SJSA1 (cell line): ENCODE results near the gene IGSF21. TPM values are rescaled to one million over a fixed set of nuclear protein-coding genes. Genes with fewer than 3 reads are reported as not detected.

Experiments used
- DNase-seq, 2 experiments: peaks; one replicate each; pipeline ENCODE4 v3.0.0-alpha.2; 2015 to 2020; ENCODE audit warnings: low spot score in 2 of 2, low read depth in 1 of 2
- H3K27ac ChIP-seq: fragments of 250-450 bp; sonication (Bioruptor Pico); 2 replicates; pipeline ENCODE4 v1.5.1; 2020; ENCODE audit warnings: mild to moderate bottlenecking, moderate library complexity
- H3K27me3 ChIP-seq: fragments of 250-450 bp; sonication (Bioruptor Pico); replicated peaks from 2 replicates; pipeline ENCODE4 v1.5.1; 2020; ENCODE audit warnings: mild to moderate bottlenecking, moderate library complexity
- H3K36me3 ChIP-seq: fragments of 250-450 bp; sonication (Bioruptor Pico); 2 replicates; pipeline ENCODE4 v1.5.1; 2020; ENCODE audit warnings: mild to moderate bottlenecking
- H3K4me1 ChIP-seq: fragments of 250-450 bp; sonication (Bioruptor Pico); replicated peaks from 2 replicates; pipeline ENCODE4 v1.6.1; 2021; ENCODE audit warnings: mild to moderate bottlenecking
- H3K4me3 ChIP-seq: fragments of 250-450 bp; sonication (Bioruptor Pico); 2 replicates; pipeline ENCODE4 v1.5.1; 2020; ENCODE audit warnings: mild to moderate bottlenecking
- H3K9me3 ChIP-seq: fragments of 250-450 bp; sonication (Bioruptor Pico); replicated peaks from 2 replicates; pipeline ENCODE4 v1.5.1; 2020; ENCODE audit warnings: mild to moderate bottlenecking
- total RNA-seq: library from RNA; depleted of rRNA; stranded (reverse); fragments of >200 nt; shearing (Covaris generic); gene quantifications from 2 replicates; pipeline ENCODE4 v1.2.3, GENCODE V29; 2014

Gene IGSF21
- total RNA-seq, 1 experiment from 2014 or later = not detected

- H3K27ac ChIP-seq = no peak overlapping the region
- H3K27me3 ChIP-seq = 0 out of 2 replicates have a peak, but pooled peaks cover 12% of the 10 kb centered on the region
- DNase-seq = no peak
- no peaks in the 10 kb centered on the region for H3K4me1 ChIP-seq
- H3K9me3 ChIP-seq = no peaks in the 10 kb centered on the region
- H3K4me3 ChIP-seq = no peak overlapping the region
- H3K36me3 ChIP-seq = no peaks in the 10 kb centered on the region
These were observed 26.9 kb downstream of the IGSF21 start for GRCh38 chr1:18134324-18135046.

DNA sequence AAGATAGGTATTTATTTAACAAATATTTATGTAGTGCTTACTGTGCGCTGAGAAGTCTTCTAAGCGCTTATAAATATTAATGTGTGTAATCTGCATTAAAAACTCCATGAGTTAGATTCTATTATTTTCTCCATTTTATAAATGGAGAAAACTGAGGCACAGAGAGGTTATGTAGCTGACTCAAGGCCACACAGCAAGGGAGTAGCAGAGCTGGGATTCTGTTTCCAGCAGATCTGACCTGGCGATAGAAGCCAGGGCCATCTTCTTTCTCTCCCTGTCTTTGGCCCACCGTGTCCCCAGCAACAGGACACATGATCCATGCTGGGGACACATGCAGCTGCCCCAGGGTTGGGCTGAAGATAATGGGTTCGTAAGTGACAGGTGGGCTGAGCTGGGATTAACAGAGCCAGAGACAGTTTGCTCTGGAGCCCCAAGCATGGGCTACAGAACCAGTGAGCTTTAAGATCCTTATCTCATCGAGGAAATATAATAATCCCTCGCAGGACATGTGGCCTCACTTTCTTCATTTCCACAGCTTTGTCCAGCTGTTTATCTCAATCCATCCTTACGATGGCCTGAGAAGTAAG, 30.3 kb downstream of the IGSF21 start:
- no peak overlapping the region for H3K4me3 ChIP-seq
- no peak overlapping the region for H3K27ac ChIP-seq
- no peak for DNase-seq
- 0 out of 2 replicates have a peak, but pooled peaks cover 11% of the 10 kb centered on the region for H3K27me3 ChIP-seq
- H3K9me3 ChIP-seq = no peaks in the 10 kb centered on the region
- no peaks in the 10 kb centered on the region for H3K4me1 ChIP-seq
- no peaks in the 10 kb centered on the region for H3K36me3 ChIP-seq

DNA sequence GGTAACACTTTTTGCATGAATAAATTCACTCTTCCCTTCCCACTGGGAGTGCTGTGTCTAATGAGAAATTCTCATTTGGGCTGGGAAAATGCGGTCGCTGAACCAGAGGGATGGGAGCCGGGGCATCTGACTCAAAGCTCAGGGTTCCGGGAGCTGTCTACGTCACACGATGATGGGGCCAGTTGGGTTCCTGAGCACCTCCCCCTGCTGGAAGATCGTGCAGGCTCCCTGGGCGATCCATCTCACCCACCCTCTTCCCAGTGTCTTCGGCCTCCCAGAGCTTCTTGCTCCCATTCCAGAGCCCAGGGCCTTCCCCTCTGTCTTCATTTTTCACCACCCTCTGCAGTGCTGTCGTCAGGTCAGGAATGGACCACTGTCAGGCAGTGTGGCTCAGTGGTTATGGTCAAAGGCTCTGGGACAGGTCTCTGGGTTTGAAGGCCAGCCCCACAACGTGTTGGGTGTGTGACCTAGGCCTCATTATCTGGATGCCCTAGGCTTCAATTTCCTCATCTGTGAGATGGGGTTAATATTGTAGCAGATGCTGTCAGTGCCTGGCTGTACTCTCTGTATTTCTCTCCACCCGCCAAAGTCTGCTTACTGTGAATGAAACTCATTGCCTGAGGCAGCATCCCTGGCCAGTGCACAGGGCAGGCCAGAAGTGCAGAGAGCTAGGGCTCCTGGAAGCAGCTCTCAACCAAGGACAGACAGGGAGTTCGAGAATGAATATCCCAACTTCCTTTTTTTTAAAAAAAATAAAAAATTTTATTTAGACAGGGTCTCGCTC, 31.8 kb downstream of the IGSF21 start:
- no peak for DNase-seq
- 0 out of 2 replicates have a peak, but pooled peaks cover 3% of the 10 kb centered on the region for H3K27me3 ChIP-seq
- H3K9me3 ChIP-seq = no peaks in the 10 kb centered on the region
- H3K4me3 ChIP-seq = no peak overlapping the region
- no peaks in the 10 kb centered on the region for H3K36me3 ChIP-seq
- no peak overlapping the region for H3K27ac ChIP-seq
- no peaks in the 10 kb centered on the region for H3K4me1 ChIP-seq

- H3K27ac ChIP-seq = no peak overlapping the region
- no peaks in the 10 kb centered on the region for H3K4me1 ChIP-seq
- DNase-seq = no peak
- no peak overlapping the region for H3K4me3 ChIP-seq
- H3K36me3 ChIP-seq = no peaks in the 10 kb centered on the region
- 0 out of 2 replicates have a peak, but pooled peaks cover 3% of the 10 kb centered on the region for H3K27me3 ChIP-seq
- H3K9me3 ChIP-seq = no peaks in the 10 kb centered on the region
These were observed 32.8 kb downstream of the IGSF21 start for GRCh38 chr1:18140411-18140810.

DNA sequence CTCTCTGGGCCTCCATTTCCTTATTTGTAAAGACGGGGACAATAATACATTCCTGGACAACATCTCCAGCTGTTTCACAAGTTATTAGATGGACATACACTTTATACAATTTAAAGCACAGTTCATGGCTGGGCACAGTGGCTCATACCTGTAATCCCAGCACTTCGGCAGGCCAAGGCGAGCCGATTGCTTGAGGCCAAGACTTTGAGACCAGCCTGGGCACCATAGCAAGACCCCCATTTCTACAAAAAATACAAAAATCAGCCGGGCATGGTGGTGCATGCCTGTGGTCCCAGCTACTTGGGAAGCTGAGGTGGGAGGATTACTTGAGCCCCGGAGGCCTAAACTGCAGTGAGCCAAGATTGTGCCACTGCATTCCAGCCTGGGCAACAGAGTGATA, 34.1 kb downstream of the IGSF21 start:
- Histone ChIP-seq H3K4me3 (no peak overlapping the region), H3K27me3 (0 out of 2 replicates have a peak, but pooled peaks cover 3% of the 10 kb centered on the region), H3K9me3 (no peaks in the 10 kb centered on the region), H3K36me3 (no peaks in the 10 kb centered on the region), H3K4me1 (no peaks in the 10 kb centered on the region), H3K27ac (no peak overlapping the region)
- no peak for DNase-seq

DNA sequence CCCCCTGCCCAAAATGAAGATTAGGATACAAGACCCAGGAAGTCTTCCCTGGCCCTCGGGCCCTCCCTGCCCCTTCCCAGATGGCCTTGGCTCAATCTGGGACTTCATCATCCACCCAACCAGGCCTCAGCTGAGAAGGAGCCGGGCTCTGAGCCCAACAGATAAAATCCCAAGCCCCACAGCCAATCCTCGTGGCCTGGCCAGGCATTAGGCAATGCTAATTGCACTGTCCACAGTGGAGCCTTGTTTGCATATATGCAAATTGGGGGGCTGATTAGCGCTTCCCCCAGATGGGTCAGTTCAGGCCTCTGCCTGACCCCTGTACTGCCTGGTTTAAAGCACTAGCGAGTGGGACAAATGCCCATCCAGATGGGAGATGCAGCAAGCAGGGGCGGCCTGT, 34.9 kb downstream of the IGSF21 start:
- Histone ChIP-seq H3K4me1 (no peaks in the 10 kb centered on the region), H3K9me3 (no peaks in the 10 kb centered on the region), H3K36me3 (no peaks in the 10 kb centered on the region), H3K4me3 (no peak overlapping the region), H3K27me3 (peaks cover 3% of the 10 kb centered on the region; the same call in 1 of the 2 replicates), H3K27ac (no peak overlapping the region)
- no peak for DNase-seq

DNA sequence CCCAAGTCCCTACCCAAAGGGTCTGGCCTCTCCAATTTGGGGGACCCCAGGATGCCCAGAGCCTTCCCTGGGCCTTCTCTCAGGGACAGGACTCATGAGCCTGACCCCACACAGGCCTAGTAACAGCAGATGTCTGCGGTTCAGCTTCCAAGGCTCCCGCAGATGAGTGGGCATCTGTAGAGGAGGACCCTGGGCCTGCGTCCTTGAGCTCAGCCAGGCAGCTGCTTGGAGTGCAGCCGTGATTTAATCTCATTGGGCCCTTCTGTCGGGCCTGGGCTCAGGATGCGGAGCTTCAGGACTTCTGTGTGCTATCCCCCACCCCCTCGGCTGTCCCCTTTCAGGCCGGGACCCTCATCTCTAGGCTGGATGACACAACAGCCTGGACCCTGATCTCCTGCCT, 35.4 kb downstream of the IGSF21 start:
- H3K4me1 ChIP-seq = no peaks in the 10 kb centered on the region
- no peak overlapping the region for H3K4me3 ChIP-seq
- H3K9me3 ChIP-seq = no peaks in the 10 kb centered on the region
- H3K36me3 ChIP-seq = no peaks in the 10 kb centered on the region
- DNase-seq = no peak
- peaks cover 3% of the 10 kb centered on the region; the same call in 1 of the 2 replicates for H3K27me3 ChIP-seq
- no peak overlapping the region for H3K27ac ChIP-seq

DNA sequence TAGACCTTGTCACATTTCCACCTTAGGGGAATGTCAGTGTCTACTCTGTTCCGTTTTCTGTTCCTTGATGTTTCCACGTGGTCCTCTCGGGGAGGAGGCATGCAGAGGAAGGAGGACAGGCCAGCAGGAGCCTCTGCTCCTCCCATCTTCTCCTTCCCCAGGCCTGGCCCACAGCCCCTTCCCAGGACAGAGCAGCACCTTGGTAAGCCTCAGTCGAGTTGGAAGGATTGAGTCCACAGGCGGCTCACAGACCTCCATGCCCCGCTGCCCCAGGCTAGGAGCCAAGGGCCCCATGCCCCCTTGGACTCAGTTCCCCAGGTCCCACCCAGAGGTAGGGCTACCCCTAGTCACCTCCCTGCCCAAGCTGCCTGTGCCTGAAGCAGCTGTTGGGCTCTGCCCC, 36.5 kb downstream of the IGSF21 start:
- Histone ChIP-seq H3K36me3 (no peaks in the 10 kb centered on the region), H3K27me3 (peaks cover 3% of the 10 kb centered on the region; the same call in 1 of the 2 replicates), H3K9me3 (no peaks in the 10 kb centered on the region), H3K27ac (no peak overlapping the region), H3K4me1 (no peaks in the 10 kb centered on the region), H3K4me3 (no peak overlapping the region)
- no peak for DNase-seq

- no peaks in the 10 kb centered on the region for H3K36me3 ChIP-seq
- H3K4me3 ChIP-seq = no peak overlapping the region
- DNase-seq = no peak
- peaks cover 7% of the 10 kb centered on the region; the same call in 1 of the 2 replicates for H3K27me3 ChIP-seq
- no peaks in the 10 kb centered on the region for H3K4me1 ChIP-seq
- H3K27ac ChIP-seq = no peak overlapping the region
- no peaks in the 10 kb centered on the region for H3K9me3 ChIP-seq
These were observed 37.5 kb downstream of the IGSF21 start for GRCh38 chr1:18144916-18145647.

GRCh38 chr1:18145851-18146618, 38.4 kb downstream of the IGSF21 start:
- DNase-seq = no peak
- H3K27ac ChIP-seq = no peak overlapping the region
- no peaks in the 10 kb centered on the region for H3K9me3 ChIP-seq
- no peaks in the 10 kb centered on the region for H3K36me3 ChIP-seq
- peaks cover 7% of the 10 kb centered on the region; the same call in 1 of the 2 replicates for H3K27me3 ChIP-seq
- no peaks in the 10 kb centered on the region for H3K4me1 ChIP-seq
- no peak overlapping the region for H3K4me3 ChIP-seq

DNA sequence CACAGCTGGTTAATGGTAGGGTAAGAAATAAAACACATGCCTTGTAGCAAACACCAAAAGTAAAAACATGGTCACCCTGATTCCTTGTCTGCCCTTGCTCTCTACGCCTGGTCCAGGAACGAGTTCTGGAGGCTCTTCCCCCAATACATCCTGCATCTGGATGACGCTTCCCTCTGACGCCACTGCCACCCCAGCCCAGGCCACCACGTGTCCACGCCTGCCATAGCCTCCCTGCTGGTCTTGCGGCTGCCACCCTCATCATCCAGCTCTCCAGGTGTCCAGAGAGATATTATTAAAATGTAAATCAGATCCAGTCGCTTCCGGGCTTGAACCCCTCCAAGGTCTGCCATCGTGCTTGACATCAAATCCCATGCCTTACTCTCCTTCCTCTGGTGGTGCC, 39.3 kb downstream of the IGSF21 start:
- no peaks in the 10 kb centered on the region for H3K4me1 ChIP-seq
- no peaks in the 10 kb centered on the region for H3K36me3 ChIP-seq
- no peak overlapping the region for H3K4me3 ChIP-seq
- peaks cover 3% of the 10 kb centered on the region; the same call in 1 of the 2 replicates for H3K27me3 ChIP-seq
- H3K9me3 ChIP-seq = no peaks in the 10 kb centered on the region
- no peak for DNase-seq
- no peak overlapping the region for H3K27ac ChIP-seq

- H3K27ac ChIP-seq = no peak overlapping the region
- H3K36me3 ChIP-seq = no peaks in the 10 kb centered on the region
- H3K4me3 ChIP-seq = no peak overlapping the region
- peaks cover 3% of the 10 kb centered on the region; the same call in 1 of the 2 replicates for H3K27me3 ChIP-seq
- no peaks in the 10 kb centered on the region for H3K4me1 ChIP-seq
- no peaks in the 10 kb centered on the region for H3K9me3 ChIP-seq
- DNase-seq = no peak
These were observed 40.1 kb downstream of the IGSF21 start for GRCh38 chr1:18147672-18148071.

GRCh38 chr1:18148461-18148860, 40.9 kb downstream of the IGSF21 start:
- no peak for DNase-seq
- H3K4me1 ChIP-seq = no peaks in the 10 kb centered on the region
- no peak overlapping the region for H3K4me3 ChIP-seq
- peaks cover 3% of the 10 kb centered on the region; the same call in 1 of the 2 replicates for H3K27me3 ChIP-seq
- no peaks in the 10 kb centered on the region for H3K36me3 ChIP-seq
- no peaks in the 10 kb centered on the region for H3K9me3 ChIP-seq
- no peak overlapping the region for H3K27ac ChIP-seq
